Endodermal cell (in vitro differentiated cells): ENCODE data around the gene STK17B. TPM values are rescaled to one million over a fixed set of nuclear protein-coding genes. Genes with fewer than 3 reads are reported as not detected.
A peak's percentile ranks its signal among the peaks of the same experiment; 100 is the strongest.

Source experiments
- DNase-seq: peaks from one replicate; pipeline ENCODE4 v3.0.0-alpha.2; 2017
- H3K27ac ChIP-seq: 2 replicates; pipeline ENCODE4 v1.5.1; 2013; ENCODE audit warnings: mild to moderate bottlenecking, low read depth, low read length, moderate library complexity
- H3K27me3 ChIP-seq: 2 replicates; pipeline ENCODE4 v1.6.1; 2013; ENCODE audit warnings: mild to moderate bottlenecking, low read length, moderate library complexity; ENCODE audit not compliant: insufficient read depth, control insufficient read depth, poor library complexity, severe bottlenecking
- H3K36me3 ChIP-seq: 2 replicates; pipeline ENCODE4 v1.7.0; 2013; ENCODE audit warnings: mild to moderate bottlenecking, low read length, moderate library complexity; ENCODE audit not compliant: control insufficient read depth, insufficient read depth
- H3K4me1 ChIP-seq: one replicate; pipeline ENCODE4 v1.7.0; 2013; ENCODE audit warnings: low read length; ENCODE audit not compliant: control insufficient read depth, insufficient read depth
- H3K4me3 ChIP-seq: 2 replicates; pipeline ENCODE4 v1.5.1; 2013; ENCODE audit warnings: mild to moderate bottlenecking, low read length, moderate library complexity
- H3K9ac ChIP-seq: 2 replicates; pipeline ENCODE4 v1.6.1; 2013; ENCODE audit warnings: mild to moderate bottlenecking, low read length, moderate library complexity; ENCODE audit not compliant: poor library complexity, severe bottlenecking; ENCODE audit errors: extremely low read depth
- H3K9me3 ChIP-seq: 2 replicates; pipeline ENCODE4 v1.6.1; 2013; ENCODE audit warnings: mild to moderate bottlenecking, low read length, moderate library complexity; ENCODE audit not compliant: control insufficient read depth
- H3K27ac Mint-ChIP-seq: 2 replicates; pipeline ENCODE4 v1.8.0; 2020; ENCODE audit warnings: mixed read lengths
- H3K27me3 Mint-ChIP-seq: 2 replicates; pipeline ENCODE4 v1.8.0; 2021; ENCODE audit warnings: mild to moderate bottlenecking, mixed read lengths; ENCODE audit not compliant: insufficient read depth
- H3K36me3 Mint-ChIP-seq: 2 replicates; pipeline ENCODE4 v1.8.0; 2020; ENCODE audit warnings: low read depth, mixed read lengths
- H3K4me1 Mint-ChIP-seq: 2 replicates; pipeline ENCODE4 v1.8.0; 2020; ENCODE audit warnings: mixed read lengths
- H3K4me3 Mint-ChIP-seq: 2 replicates; pipeline ENCODE4 v1.8.0; 2020; ENCODE audit warnings: mild to moderate bottlenecking, moderate library complexity, mixed read lengths
- H3K9me3 Mint-ChIP-seq: 2 replicates; pipeline ENCODE4 v1.8.0; 2020; ENCODE audit warnings: mild to moderate bottlenecking, mixed read lengths
- WGBS, 2 experiments: methylation state at CpG; one replicate each; pipeline versions ENCODE4 v1.1.5 to v1.1.7; 2013; ENCODE audit warnings: missing lambda C conversion rate in 2 of 2, mixed read lengths in 1 of 2; ENCODE audit not compliant: insufficient coverage in 1 of 2, insufficient read length in 1 of 2; 5-methylcytosine and 5-hydroxymethylcytosine counted together
- total RNA-seq, 2 donors: library from RNA; stranded (reverse); fragmentation: NEBNext Ultra II Directional in 1 of 2; extraction: Animal tissue kit (Norgen Biotek cat#: 25700) in 1 of 2; gene quantifications; 2 replicates in 1 of 2; 3 replicates in 1 of 2; pipeline ENCODE4 v1.2.1, GENCODE V29; 2021
- TF ChIP-seq, protein P1 (sequence below): fragments of 200-600 bp; sonication (generic); conservative IDR thresholded peaks from 2 replicates; pipeline ENCODE4 v1.5.0; 2021; ENCODE audit warnings: antibody characterized with exemption, mild to moderate bottlenecking

STK17B gene
- total RNA-seq, 2 donors from 2014 or later = 6.2 to 10.8 TPM

DNA sequence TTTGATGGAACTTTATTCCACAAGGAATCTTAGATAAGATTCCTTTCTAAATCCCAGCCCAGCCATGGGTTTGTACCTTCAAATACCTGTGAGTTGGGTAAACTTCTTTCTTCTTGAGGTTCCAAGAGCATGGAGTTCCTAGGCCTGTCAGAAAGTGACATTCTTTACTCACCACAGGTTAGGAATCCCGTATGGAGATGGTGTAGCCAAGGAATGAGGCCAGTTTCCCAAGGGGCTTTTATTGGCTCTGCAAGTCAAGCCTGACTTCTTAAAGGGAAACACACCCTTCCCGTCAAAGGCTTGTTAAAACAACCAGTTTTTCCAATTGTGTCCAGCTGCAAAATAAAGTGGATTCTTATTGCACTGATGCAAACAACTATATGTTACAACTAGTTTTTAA is 45.8 kb downstream of the STK17B start:
- H3K9me3 Mint-ChIP-seq = peaks cover 37% of the 10 kb centered on the region
- Histone ChIP-seq H3K27ac (no peak overlapping the region), H3K4me3 (no peak overlapping the region), H3K4me1 (peaks cover 3% of the 10 kb centered on the region), H3K9me3 (peaks cover 43% of the 10 kb centered on the region), H3K36me3 (no peaks in the 10 kb centered on the region), H3K9ac (no peak overlapping the region), H3K27me3 (no peaks in the 10 kb centered on the region)
- peaks cover 5% of the 10 kb centered on the region for H3K36me3 Mint-ChIP-seq
- H3K27ac Mint-ChIP-seq = no peak overlapping the region
- WGBS, 2 experiments = 73 to 100% methylated on average over 1 to 2 of the region's 2 CpGs
- DNase-seq = no peak
- no peak overlapping the region for H3K4me3 Mint-ChIP-seq
- H3K27me3 Mint-ChIP-seq = no peaks in the 10 kb centered on the region
- H3K4me1 Mint-ChIP-seq = peaks cover 6% of the 10 kb centered on the region
- TF ChIP-seq, protein P1, sequence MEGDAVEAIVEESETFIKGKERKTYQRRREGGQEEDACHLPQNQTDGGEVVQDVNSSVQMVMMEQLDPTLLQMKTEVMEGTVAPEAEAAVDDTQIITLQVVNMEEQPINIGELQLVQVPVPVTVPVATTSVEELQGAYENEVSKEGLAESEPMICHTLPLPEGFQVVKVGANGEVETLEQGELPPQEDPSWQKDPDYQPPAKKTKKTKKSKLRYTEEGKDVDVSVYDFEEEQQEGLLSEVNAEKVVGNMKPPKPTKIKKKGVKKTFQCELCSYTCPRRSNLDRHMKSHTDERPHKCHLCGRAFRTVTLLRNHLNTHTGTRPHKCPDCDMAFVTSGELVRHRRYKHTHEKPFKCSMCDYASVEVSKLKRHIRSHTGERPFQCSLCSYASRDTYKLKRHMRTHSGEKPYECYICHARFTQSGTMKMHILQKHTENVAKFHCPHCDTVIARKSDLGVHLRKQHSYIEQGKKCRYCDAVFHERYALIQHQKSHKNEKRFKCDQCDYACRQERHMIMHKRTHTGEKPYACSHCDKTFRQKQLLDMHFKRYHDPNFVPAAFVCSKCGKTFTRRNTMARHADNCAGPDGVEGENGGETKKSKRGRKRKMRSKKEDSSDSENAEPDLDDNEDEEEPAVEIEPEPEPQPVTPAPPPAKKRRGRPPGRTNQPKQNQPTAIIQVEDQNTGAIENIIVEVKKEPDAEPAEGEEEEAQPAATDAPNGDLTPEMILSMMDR = no peak

DNA sequence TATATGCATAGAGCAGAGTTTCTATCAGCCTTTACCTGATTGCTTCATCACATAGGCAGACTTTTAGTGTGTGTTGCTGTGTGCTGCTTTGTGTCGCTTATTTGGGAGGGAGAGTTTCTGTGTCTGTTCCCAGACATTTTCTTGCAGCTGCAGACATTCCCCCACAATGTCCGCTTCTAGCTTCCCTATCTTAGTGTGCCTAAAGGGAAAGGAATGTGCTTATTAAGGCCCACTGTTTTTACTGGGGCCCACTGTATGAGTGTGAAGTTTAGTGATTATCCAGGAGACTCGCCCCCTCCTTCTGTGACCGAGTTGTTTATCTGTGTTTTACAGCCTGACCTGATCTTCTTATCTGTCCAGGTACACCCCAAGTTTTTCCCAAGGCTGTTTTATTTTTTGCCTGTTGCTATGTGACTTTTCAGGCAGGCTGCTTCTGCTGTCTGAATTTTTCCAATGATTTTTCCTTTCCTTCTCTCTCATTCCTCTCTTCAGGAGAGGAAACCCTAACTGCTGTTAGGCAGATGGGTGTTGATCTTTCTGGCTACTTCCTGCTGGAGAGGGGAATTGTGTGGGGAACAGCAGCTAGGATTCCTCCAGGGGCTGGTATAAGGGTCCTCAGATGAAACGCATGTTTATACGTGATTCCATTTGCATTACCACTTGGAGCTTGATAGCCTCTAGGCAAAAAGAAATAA is 47.6 kb downstream of the STK17B start:
- Mint-ChIP-seq H3K4me1 (peaks cover 6% of the 10 kb centered on the region), H3K9me3 (peaks cover 19% of the 10 kb centered on the region), H3K4me3 (no peak overlapping the region), H3K27ac (peak overlapping the region; percentile 26), H3K27me3 (no peaks in the 10 kb centered on the region), H3K36me3 (peaks cover under 1% of the 10 kb centered on the region)
- TF ChIP-seq, protein P1 = no peak
- Histone ChIP-seq H3K4me3 (no peak overlapping the region), H3K27me3 (no peaks in the 10 kb centered on the region), H3K9ac (no peak overlapping the region), H3K27ac (no peak overlapping the region), H3K4me1 (peaks cover 3% of the 10 kb centered on the region), H3K9me3 (peaks cover 25% of the 10 kb centered on the region), H3K36me3 (no peaks in the 10 kb centered on the region)
- no peak for DNase-seq
- 83 to 84% methylated on average over 2 to 6 of the region's 6 CpGs for WGBS, 2 experiments

DNA sequence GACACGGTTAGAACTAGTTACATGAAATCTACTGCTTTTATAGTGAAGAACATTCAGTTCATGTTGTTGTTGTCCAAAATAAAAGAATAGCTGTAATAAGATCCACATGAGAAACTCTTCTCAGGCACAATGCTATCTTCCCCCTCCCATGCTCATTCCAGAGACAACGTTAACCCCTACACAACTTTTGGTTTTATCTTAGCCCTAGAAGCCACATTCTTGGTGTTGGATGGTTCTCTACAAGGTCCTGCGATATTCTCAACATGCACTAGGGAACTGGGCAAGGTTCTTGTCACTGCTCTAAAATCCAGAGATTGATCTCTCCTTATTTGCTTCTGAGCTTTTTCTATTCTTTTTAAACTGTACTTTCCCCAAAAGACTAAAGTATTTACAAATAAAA is 51.5 kb downstream of the STK17B start:
- no peaks in the 10 kb centered on the region for H3K9me3 ChIP-seq

More for the DNA sequence above, 51.5 kb downstream of the STK17B start:
- WGBS, 2 experiments = 79 to 95% methylated on average over 3 of the region's 3 CpGs
- H3K4me3 Mint-ChIP-seq = no peak overlapping the region
- DNase-seq = no peak
- TF ChIP-seq, protein P1 = no peak
- Histone ChIP-seq H3K4me1 (no peaks in the 10 kb centered on the region), H3K9ac (no peak overlapping the region), H3K4me3 (no peak overlapping the region), H3K36me3 (no peaks in the 10 kb centered on the region), H3K27ac (no peak overlapping the region), H3K27me3 (no peaks in the 10 kb centered on the region)
- no peaks in the 10 kb centered on the region for H3K36me3 Mint-ChIP-seq
- H3K27ac Mint-ChIP-seq = no peak overlapping the region
- H3K4me1 Mint-ChIP-seq = peaks cover 6% of the 10 kb centered on the region
- peaks cover 3% of the 10 kb centered on the region for H3K9me3 Mint-ChIP-seq
- no peaks in the 10 kb centered on the region for H3K27me3 Mint-ChIP-seq
